ENCODE data around the gene SRGAP1. TPM values are rescaled to one million over a fixed set of nuclear protein-coding genes. Genes with fewer than 3 reads are reported as not detected.

Gene SRGAP1
- total RNA-seq, 3 donors from 2014 or later: 12.2 to 23.9 (median 15.9) TPM

DNA sequence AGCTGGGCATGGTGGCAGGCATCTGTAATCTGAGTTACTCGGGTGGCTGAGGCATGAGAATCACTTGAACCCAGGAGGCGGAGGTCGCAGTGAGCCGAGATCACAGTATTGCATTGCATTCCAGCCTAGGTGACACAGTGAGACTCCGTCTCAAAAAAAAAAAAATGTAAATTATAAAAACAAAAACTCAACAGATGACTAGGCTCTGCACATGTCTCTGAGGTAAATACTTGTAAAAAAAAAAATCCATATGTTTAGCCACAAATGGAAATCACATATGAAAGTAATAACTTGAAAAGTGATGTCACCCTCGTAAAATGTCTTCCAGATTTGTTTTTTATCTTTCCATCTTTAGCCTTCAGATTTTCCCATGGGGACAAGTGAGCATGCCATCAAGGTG is 292.6 kb downstream of the SRGAP1 start:
- intact Hi-C loops (cut with DNase I, micrococcal nuclease): no loop called here
- H3K4me3 ChIP-seq: no peak overlapping the region
- ATAC-seq: no peak
- no peaks in the 10 kb centered on the region for H3K36me3 ChIP-seq (ENCODE audit: low read depth)
- no peak for DNase-seq
- H3K9me3 ChIP-seq: peaks cover 10% of the 10 kb centered on the region
- TF ChIP-seq, protein P1, sequence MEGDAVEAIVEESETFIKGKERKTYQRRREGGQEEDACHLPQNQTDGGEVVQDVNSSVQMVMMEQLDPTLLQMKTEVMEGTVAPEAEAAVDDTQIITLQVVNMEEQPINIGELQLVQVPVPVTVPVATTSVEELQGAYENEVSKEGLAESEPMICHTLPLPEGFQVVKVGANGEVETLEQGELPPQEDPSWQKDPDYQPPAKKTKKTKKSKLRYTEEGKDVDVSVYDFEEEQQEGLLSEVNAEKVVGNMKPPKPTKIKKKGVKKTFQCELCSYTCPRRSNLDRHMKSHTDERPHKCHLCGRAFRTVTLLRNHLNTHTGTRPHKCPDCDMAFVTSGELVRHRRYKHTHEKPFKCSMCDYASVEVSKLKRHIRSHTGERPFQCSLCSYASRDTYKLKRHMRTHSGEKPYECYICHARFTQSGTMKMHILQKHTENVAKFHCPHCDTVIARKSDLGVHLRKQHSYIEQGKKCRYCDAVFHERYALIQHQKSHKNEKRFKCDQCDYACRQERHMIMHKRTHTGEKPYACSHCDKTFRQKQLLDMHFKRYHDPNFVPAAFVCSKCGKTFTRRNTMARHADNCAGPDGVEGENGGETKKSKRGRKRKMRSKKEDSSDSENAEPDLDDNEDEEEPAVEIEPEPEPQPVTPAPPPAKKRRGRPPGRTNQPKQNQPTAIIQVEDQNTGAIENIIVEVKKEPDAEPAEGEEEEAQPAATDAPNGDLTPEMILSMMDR (IDR thresholded peaks at IDR 0.05): no peak
- H3K4me1 ChIP-seq (ENCODE audit: low read depth): no peaks in the 10 kb centered on the region

- no peak for DNase-seq
- H3K36me3 ChIP-seq (ENCODE audit: low read depth): peaks cover 5% of the 10 kb centered on the region
- no peak overlapping the region for H3K4me3 ChIP-seq
- no peak for ATAC-seq
- intact Hi-C loops (cut with DNase I, micrococcal nuclease): no loop called here
- TF ChIP-seq, protein P1 (IDR thresholded peaks at IDR 0.05): no peak
- no peaks in the 10 kb centered on the region for H3K4me1 ChIP-seq (ENCODE audit: low read depth)
- no peaks in the 10 kb centered on the region for H3K9me3 ChIP-seq
Measured at GRCh38 chr12:64139021-64139420, 294.5 kb downstream of the SRGAP1 start.

DNA sequence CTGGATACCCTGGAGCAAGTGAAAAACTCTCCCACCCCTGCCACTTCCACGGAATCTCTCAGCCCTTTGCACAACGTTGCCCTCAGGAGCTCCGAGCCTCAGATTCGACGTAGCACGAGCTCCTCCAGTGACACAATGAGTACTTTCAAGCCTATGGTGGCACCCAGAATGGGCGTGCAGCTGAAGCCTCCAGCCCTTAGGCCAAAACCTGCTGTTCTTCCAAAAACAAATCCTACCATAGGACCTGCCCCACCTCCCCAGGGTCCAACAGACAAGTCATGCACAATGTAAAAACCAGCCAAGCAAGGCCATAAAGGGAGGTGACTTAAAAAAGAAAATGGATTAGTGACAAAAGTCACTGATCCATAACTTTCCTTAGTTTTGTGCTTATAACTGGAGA is 297.9 kb downstream of the SRGAP1 start:
- H3K4me3 ChIP-seq: no peak overlapping the region
- no peaks in the 10 kb centered on the region for H3K9me3 ChIP-seq
- intact Hi-C loops (cut with DNase I, micrococcal nuclease): no loop called here
- H3K4me1 ChIP-seq (ENCODE audit: low read depth): no peaks in the 10 kb centered on the region
- ATAC-seq (no peak), DNase-seq (no peak)
- TF ChIP-seq, protein P1 (IDR thresholded peaks at IDR 0.05): no peak
- peaks cover 5% of the 10 kb centered on the region for H3K36me3 ChIP-seq (ENCODE audit: low read depth)

DNA sequence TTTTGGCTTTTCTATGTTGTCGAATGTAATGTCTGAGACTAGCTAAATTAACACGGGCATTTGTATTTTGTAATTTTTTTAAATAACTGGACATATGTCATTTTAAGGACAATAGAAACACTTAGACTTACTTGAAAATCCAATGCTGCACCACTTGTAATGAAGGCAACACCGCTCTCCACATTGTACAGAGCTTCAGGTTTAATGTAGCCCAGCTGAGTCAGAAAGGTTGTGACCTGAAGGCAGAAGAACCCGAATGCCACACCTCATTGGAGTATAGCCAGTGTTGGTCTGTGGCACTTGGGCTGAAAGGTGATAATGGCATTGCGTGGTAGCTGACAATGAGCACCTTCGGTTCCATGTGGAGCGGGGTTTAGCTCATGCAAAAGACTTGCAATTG is 298.3 kb downstream of the SRGAP1 start:
- ATAC-seq: no peak
- Histone ChIP-seq H3K9me3 (no peaks in the 10 kb centered on the region), H3K4me3 (no peak overlapping the region), H3K4me1 (ENCODE audit: low read depth) (no peaks in the 10 kb centered on the region), H3K36me3 (ENCODE audit: low read depth) (peaks cover 5% of the 10 kb centered on the region)
- TF ChIP-seq, protein P1 (IDR thresholded peaks at IDR 0.05): no peak
- no peak for DNase-seq
- intact Hi-C loops (cut with DNase I, micrococcal nuclease): no loop called here

DNA sequence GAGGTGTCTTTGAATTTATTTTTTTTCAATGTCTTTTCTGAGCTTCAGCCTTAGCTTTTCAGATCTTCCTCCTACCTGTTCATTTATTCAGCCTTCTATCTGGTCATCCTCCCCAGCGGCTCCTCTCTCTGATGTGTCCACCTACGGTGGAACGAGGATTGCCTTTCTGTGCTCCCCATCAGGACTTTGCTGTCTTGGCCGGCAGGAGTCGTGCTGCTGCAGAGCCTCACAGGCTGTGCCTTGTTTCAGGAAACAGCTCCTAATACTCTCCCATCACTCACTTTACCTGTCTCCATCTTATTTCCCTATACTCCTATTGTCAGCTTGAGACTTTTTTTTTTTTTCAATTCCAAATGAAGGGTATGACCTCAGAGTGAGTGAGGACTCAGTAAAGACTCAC is 300.7 kb downstream of the SRGAP1 start:
- H3K9me3 ChIP-seq: no peaks in the 10 kb centered on the region
- intact Hi-C loops (cut with DNase I, micrococcal nuclease): no loop called here
- H3K36me3 ChIP-seq (ENCODE audit: low read depth): peaks cover 5% of the 10 kb centered on the region
- TF ChIP-seq, protein P1 (IDR thresholded peaks at IDR 0.05): no peak
- H3K4me3 ChIP-seq: no peak overlapping the region
- no peak for ATAC-seq
- no peaks in the 10 kb centered on the region for H3K4me1 ChIP-seq (ENCODE audit: low read depth)
- DNase-seq: no peak

DNA sequence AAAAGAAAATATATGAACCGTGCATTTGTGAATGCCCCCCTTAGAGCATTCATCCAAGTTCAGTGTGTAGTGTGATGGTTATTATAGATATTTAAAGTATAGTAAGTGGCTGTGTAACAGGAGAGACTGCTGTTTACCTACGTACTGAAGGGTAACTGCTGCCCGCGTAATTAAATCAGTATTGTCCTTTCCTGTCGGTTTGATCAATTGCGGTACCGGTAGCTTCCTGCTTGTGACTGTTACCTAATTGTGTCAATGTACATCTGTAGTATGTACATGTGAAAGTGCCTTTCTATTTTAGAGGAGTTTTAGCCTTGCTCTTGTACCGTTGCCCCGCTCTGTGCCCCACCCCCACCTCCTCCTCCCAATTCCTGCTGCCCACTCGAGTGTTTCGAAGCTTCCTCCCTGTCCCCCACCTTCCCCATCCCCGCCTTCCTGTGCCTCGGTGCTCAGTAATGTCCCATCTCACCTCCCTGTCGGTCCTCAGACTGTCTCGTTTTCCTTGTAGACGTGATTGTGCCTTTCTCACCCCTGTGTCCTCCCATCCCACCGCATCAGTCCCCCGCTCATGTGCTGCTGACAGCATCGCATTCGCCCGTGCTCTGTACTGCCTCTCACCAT is 302.6 kb downstream of the SRGAP1 start:
- Histone ChIP-seq H3K9me3 (no peaks in the 10 kb centered on the region), H3K36me3 (ENCODE audit: low read depth) (peaks cover 5% of the 10 kb centered on the region), H3K4me1 (ENCODE audit: low read depth) (no peaks in the 10 kb centered on the region), H3K4me3 (no peak overlapping the region)
- no peak for DNase-seq
- TF ChIP-seq, protein P1 (IDR thresholded peaks at IDR 0.05): no peak
- no peak for ATAC-seq
- intact Hi-C loops (cut with DNase I, micrococcal nuclease): no loop called here

Measured in mucosa of descending colon (tissue), 3 donors.